NK-92 treated with Interleukin-12 subunit alpha and Interleukin-12 subunit beta, amount 100 ng/mL, for 24 hours (cell line): ENCODE results near the gene CDYL2.
"Not testable (repeated sequence)": the region's sequence is repeated elsewhere in the genome, so short reads cannot be mapped to it uniquely, and the experiment has no call there.

Experiments
- DNase-seq: peaks from one replicate; lab custom pipeline; 2025; lab: John Stamatoyannopoulos, UW

CDYL2 gene

GRCh38 chr16:80807906-80808305 lies 3.5 kb upstream of the CDYL2 start:
- DNase-seq: no peak

GRCh38 chr16:80806927-80807340 lies 2.5 kb upstream of the CDYL2 start:
- no peak for DNase-seq

DNA sequence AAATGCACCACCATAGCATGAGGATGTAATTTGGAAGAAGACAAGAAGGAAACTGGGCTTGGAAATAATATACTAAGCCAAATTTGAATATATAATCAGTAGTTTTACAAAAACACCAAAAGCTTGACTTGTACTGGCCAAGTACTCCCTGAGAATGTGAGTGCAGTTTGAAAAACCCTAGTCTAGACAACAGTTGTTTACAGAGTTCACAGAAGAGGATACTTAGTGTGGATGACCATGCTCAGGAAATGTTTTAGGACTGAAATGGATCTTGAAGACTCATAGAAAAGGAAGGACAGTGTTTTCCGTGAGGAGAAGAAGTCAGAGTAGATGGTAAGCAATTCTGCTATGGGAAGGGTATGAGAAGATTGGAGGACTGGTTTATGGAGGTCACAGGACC lies 1.9 kb upstream of the CDYL2 start:
- DNase-seq: no peak

- DNase-seq: peak; percentile 19
These were observed 307 bp downstream of the CDYL2 start for GRCh38 chr16:80804056-80804525.

DNA sequence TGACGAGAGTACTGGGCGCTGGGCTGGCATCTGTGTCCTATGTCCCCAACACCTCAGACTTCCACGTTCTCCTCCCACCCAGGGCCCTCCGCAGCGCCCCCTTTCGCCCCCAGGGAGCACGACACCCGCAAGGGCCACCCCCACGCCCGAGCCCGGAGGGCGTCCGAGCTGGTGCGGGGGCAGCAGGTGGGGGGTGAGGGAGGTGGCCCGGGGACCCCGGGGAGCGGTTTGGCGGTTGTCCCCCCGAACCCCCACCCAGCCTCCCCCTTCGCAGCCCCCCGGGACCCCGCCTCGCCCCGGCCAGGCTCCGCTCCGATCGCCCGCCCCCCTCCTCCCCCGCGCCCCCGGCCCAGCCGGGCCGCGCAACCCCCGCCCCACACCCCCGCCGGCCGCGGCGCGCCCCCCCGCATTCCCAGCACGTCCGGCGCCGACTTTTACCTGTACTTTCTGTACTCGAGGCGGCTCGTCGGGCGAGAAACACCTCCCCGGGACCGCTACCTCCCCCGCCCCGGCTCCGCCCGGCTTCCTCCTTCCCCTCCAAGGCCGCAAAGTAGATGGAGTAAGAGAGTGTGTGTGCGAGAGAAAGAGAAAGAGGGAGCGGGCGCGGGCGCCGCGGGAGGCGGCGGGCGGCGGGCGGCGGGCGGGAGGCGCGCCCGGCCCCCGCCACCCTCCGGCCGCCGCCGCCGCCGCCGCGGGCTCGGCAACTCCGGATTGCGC lies 901 bp downstream of the CDYL2 start:
- no peak for DNase-seq

DNA sequence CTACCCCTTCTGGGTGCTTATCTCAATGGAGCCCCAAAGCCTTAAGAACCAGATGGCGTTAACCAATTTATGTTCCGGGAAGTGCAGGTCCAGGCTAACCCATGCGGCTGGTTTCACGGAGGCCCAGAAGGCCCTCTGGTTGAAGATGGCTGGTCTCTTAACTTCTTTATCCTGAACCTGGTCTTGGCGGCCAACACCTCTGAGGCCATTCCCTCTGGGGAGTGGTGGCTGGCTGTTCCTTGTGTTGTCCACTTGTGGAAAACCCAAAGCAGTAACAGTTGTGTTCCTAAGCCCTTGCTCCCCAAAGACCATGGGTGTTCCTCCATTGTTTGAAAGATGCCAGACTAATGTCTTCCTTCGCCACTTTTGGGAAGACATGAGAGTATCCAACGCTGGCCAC lies 1.5 kb downstream of the CDYL2 start:
- DNase-seq: no peak

DNA sequence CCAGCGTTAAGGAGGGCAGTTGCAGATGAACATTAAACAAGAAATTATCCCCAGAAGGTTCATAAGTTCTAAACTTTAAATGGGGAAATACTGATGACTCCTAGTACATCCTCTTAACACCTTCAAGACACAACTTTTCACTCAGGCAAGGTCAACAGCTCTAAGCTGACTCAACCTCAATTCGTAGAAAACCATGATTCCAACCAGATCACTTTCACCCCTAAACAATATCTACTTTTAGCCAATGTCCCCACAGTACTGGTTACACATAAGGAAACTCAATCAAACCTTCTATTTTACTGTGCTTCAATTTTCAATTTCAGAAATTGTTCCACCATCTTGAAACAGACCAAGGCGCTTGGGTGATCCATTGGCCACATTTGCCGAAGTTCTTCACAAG lies 2.3 kb downstream of the CDYL2 start:
- DNase-seq: no peak

GRCh38 chr16:80794071-80794470 lies 10.3 kb downstream of the CDYL2 start:
- no peak for DNase-seq

DNA sequence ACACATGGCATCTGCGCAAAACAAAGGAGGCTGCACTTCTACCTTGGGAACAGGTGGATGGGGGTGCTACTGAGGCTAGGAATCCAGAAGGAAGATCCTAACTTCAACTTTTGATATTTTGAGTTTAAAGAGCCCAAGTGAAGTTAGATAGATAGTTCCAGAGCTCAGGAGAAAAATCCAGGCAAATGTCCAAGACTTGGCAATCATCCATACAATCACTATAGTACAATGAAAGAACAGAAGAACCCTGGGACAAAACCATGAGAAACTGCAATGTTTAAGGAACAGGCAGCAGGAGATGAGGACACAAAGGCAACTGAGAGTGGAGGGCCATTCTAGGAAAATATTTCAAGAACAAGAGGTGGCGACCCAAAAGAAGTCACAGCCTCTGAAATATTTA lies 12.4 kb downstream of the CDYL2 start:
- no peak for DNase-seq

DNA sequence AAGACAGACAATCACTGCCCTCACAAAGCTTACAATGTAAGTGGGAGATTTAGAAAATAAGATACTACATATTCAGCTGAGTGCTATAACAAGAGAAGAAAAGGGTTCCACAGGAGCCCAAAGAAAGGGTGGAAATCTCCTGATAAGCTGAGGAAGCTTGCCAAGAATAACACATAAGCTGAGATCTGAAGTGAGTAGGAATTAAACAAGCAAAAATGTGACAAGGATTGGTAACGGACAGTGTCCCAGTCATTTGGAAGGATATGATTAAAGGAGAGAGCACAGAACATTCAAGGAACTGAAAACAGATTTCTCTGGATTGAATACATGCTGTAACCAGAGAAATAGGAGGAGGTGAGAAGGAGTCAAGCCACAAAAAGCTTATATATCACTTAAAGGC lies 13.0 kb downstream of the CDYL2 start:
- DNase-seq: no peak

- DNase-seq: no peak
These were observed 13.6 kb downstream of the CDYL2 start for GRCh38 chr16:80790751-80791150.

GRCh38 chr16:80788027-80788426 lies 16.4 kb downstream of the CDYL2 start:
- DNase-seq: no peak

GRCh38 chr16:80786561-80786960 lies 17.8 kb downstream of the CDYL2 start:
- DNase-seq: not testable (repeated sequence)

GRCh38 chr16:80784951-80785350 lies 19.4 kb downstream of the CDYL2 start:
- DNase-seq: no peak

- DNase-seq: no peak
These were observed 25.7 kb downstream of the CDYL2 start for GRCh38 chr16:80778703-80779102.

GRCh38 chr16:80776856-80777255 lies 27.5 kb downstream of the CDYL2 start:
- DNase-seq: no peak

DNA sequence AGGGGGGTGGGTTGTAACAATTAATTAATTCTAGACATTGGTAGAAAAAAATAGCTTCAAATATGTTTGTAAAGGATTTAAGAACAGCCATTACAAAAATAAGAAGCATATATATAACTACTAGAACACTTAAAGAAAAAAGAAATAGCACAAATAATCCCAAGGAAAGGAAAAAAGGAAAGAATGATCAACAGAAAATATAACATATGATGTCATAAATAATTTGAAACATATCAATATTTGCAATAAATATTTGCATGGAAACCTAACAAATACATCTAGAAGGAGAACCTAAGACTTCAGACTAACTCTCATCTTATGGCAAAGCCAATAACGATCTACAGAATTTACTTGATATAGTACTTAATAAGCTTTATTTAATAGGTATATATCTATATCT lies 28.9 kb downstream of the CDYL2 start:
- no peak for DNase-seq

GRCh38 chr16:80766798-80767197 lies 37.6 kb downstream of the CDYL2 start:
- DNase-seq: no peak

DNA sequence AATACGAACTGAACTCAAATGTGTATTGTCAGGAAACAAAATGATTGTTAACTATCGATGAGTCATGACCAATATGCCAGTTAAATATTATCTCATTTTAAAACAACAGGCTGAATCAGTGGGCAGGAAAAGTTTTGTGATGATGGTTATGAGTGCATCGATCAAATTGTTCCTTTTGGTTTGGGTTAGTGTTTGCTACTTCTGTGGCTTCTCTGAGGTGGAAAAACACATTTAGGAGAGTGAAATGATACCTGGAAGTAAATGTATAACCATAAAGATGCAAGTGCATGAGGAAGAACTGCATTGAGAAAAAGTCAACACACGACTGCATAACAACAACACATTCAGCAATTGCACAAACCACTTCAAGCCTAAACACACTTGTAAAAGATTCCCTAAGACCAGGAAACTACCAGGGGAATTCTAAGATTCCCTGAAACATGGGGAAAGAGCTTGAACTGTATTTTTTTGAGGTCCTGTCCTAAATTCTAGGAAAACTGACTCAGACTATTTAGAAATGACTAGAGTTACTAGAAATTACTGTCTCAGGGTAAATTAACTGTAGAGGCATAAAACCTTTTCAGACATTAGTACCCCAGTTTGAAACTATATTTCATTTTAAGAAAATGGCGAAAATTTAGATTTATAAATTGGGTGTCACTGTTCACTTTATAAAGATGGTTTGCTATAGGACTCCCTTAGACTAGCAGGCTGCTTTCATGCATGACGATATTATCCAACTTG lies 44.8 kb downstream of the CDYL2 start:
- no peak for DNase-seq

DNA sequence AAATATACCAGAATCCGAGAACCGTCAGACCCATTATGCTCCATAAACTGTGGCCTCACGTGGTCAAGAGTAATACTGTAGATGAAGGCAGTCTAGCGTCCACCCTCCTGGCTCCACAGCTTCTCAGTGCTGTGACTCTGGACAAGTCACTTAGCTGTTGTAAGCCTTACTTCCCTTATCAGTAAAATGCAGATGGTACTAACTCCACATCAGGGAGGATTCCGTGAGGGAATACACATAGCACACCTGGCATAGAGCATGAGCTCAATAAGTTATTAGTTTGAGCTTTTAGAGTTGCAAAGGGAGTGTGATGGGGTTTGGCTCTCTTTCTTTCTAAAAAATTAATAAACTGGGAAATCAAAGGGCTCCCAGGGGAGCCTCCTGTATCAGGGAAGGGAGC lies 49.9 kb downstream of the CDYL2 start:
- no peak for DNase-seq

GRCh38 chr16:80752541-80752940 lies 51.9 kb downstream of the CDYL2 start:
- DNase-seq: no peak

DNA sequence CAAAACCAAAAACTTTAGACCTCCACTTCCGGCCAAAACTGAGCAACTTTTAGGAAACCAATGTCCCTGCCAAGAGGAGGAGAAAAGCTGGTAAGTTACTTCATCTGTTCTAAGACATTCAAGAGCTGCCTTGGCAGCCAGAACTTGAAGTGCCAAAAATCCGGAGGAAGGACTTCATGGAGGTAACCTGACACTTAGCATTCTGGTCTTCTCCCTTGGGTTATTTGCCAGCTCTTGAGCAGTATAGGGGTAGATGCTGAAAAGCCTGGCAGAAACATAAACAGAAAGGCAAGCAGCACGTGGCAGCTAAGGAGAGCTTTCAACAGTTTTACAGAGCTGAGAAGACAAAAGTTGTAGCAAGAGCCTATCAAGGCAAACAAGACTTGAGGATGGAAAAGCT lies 53.2 kb downstream of the CDYL2 start:
- DNase-seq: no peak

DNA sequence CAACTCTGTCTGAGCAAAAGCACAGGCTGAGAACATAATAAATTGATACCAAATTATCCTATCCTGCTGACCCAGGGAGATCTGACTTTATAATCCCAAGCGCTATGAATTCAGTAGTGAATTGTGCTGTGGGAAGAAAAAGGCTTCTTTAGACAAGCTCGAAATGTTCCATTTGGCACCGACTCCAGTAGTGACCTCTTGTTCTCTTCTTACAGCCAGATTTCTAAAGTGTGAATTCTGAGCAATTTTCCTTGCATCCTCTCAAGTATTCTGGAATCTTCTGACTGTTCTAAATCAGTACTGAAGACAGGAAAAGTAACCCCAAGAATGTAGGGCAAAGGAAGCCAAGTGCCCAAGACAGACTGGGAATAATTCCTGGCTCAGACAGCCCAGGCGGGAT lies 58.2 kb downstream of the CDYL2 start:
- no peak for DNase-seq

DNA sequence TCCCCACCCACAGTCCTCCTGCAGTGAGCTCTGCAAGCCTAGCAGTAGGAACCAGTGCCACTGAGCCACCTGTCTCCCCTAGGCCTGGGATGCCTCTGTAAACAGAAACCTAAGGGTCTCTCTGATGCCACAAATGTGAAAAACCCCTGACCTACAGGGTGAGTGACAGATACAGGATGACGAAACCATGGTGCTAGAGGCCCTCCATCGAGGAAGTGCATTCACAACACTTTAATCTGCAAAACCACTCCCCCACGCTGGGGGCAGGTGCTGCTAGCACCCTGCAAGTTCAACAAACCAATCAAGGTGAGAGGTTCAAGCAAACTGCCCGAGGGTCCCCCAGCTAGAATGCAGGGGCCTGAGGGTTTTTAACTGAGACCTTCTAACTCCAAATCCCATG lies 59.5 kb downstream of the CDYL2 start:
- peak; percentile 45 for DNase-seq
